ENCODE results near the gene PRR19.
A peak's percentile ranks its signal among the peaks of the same experiment; 100 is the strongest.

PRR19 gene

DNA sequence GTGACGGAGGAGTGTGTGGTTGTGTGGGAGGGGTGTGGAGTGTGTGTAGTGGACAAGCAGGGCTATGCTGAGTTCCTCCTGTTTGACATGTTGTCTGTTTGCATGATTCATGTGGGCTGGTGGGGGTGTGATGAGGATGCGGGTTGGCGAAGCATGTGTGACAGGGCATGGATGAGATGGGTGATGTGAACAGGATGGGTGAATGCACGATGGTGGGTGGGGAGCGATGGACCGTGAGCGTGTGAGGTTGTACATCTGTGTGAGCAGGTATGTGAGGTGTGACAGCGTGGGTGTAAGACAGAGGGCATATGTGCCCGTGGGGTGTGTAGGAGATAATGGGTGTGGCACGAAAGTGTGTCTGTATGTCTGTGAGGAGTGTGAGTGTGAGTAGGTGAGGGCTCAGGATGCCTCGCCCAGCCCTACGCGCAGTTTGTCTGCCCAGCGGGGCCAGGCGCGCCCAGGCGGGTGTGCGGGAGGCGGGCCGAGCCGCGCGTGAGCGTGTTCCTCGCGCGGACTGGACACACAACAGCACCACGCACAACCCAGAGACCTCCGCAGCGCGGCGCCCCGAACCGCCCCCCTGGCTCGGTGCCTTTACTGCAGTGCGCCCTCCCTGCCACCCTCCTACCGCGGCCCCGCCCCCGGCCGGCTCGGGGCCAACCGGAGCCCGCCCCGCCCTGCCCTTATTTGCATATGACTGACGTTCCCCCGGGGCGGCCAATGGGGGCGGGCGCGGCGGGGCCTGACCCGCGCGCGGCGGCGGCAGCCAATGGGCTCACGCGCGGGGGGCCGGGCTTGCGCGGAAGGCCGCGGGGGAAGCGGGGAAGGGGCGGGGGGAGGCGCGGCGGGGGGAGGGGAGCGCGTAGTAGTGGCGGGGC lies 18.5 kb upstream of the PRR19 start:
- DNase-seq (ENCODE audit: low read depth): peak; percentile 85

- peak; percentile 56 for DNase-seq (ENCODE audit: low read depth)
Observed at GRCh38 chr19:42284066-42284501, 17.8 kb upstream of the PRR19 start.

- DNase-seq (ENCODE audit: low read depth): no peak
Observed at GRCh38 chr19:42284591-42285341, 17.2 kb upstream of the PRR19 start.

- DNase-seq (ENCODE audit: low read depth): no peak
Observed at GRCh38 chr19:42285541-42285941, 16.4 kb upstream of the PRR19 start.

DNA sequence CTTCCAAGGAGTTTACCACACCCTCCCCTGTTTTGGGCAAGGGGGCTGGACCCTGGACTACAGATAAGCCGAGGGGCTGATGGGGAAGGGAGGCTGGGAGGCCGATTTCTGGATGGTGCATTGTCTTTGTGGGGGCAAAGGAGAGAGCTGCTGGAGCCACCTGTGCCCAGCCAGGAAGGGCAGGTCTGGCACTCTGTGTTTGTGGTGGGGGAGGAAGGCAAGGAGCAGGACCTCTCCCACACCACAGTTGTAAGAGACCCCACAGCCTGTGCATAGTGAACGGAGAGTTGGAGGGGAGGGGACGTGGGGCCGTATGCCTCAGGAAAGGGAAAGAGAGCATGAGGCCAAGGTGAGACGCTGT lies 16.0 kb upstream of the PRR19 start:
- no peak for DNase-seq (ENCODE audit: low read depth)

- DNase-seq (ENCODE audit: low read depth): no peak
Observed at GRCh38 chr19:42286349-42287016, 15.4 kb upstream of the PRR19 start.

GRCh38 chr19:42287017-42287826 lies 14.7 kb upstream of the PRR19 start:
- DNase-seq (ENCODE audit: low read depth): no peak

DNA sequence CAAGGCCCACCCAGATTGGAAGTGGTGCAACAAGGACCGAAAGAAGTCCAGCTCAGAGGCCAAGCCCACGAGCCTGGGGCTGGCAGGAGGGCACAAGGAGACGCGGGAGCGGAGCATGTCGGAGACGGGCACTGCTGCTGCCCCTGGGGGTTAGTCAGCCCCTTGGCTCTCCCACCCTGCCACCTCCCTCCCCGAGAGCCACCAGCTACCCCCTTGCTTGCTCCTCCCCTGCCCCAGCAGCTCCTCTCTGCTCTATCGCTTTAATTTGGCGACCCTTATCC lies 14.2 kb upstream of the PRR19 start:
- no peak for DNase-seq (ENCODE audit: low read depth)

GRCh38 chr19:42288387-42288786 lies 13.5 kb upstream of the PRR19 start:
- no peak for DNase-seq (ENCODE audit: low read depth)

DNA sequence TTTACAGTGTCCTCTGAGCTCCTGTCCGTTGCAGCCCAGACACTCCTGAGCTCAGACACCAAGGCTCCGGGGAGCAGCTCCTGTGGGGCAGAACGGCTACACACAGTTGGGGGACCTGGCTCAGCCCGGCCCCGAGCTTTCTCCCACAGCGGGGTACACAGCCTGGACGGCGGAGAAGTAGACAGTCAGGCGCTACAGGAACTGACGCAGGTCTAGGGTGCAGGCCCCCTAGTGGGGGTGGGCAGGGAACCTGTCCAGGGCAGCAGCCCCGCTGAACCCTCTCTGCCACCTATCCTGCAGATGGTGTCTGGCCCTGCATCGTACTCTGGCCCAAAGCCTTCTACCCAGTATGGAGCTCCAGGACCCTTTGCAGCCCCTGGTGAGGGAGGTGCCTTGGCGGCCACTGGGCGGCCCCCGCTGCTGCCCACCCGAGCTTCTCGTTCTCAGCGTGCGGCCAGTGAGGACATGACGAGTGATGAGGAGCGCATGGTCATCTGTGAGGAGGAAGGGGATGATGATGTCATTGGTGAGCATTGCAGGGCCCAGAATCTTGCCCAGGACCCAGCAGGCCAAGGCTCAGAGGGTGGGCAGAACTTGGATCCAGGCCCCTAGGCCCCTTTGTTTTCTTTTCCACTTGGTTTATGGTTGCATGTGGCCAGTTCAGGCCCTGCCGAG lies 12.9 kb upstream of the PRR19 start:
- DNase-seq (ENCODE audit: low read depth): no peak

DNA sequence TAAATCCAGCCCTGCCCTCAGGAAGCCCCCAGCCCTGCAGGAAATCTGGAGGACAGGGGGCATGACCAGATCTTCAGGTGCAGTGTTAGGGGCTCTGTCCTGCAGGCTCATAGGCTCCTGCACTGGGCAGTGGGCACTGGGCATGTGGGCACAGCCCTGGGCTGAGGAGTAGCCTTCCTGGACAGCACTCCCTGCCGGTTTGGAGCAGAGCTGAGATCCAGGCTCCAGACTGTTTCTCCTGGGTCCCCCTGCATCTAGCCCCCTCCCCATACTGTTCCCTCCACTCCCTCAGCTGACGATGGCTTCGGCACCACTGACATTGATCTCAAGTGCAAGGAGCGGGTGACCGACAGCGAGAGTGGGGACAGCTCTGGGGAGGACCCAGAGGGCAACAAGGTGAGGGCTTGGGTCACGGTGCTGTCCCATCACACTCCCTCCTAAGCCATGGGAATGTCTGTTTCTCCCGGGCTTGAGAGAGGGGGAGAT lies 12.3 kb upstream of the PRR19 start:
- no peak for DNase-seq (ENCODE audit: low read depth)

DNA sequence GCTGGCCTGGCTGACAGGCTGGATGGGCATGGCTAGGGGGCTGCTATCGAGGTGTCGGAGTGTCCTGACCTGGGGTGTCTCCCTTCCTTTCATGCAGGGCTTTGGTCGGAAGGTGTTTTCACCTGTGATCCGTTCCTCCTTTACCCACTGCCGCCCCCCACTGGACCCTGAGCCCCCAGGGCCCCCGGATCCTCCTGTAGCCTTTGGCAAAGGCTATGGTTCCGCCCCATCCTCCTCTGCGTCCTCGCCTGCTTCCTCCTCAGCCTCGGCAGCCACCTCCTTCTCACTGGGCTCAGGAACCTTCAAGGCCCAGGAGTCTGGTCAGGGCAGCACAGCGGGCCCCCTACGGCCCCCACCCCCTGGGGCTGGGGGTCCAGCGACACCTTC lies 11.8 kb upstream of the PRR19 start:
- no peak for DNase-seq (ENCODE audit: low read depth)

- DNase-seq (ENCODE audit: low read depth): no peak
Observed at GRCh38 chr19:42290523-42291434, 11.2 kb upstream of the PRR19 start.

GRCh38 chr19:42291435-42291810 lies 10.5 kb upstream of the PRR19 start:
- no peak for DNase-seq (ENCODE audit: low read depth)

GRCh38 chr19:42292042-42292960 lies 9.6 kb upstream of the PRR19 start:
- DNase-seq (ENCODE audit: low read depth): no peak

GRCh38 chr19:42292963-42293362 lies 9.0 kb upstream of the PRR19 start:
- no peak for DNase-seq (ENCODE audit: low read depth)

DNA sequence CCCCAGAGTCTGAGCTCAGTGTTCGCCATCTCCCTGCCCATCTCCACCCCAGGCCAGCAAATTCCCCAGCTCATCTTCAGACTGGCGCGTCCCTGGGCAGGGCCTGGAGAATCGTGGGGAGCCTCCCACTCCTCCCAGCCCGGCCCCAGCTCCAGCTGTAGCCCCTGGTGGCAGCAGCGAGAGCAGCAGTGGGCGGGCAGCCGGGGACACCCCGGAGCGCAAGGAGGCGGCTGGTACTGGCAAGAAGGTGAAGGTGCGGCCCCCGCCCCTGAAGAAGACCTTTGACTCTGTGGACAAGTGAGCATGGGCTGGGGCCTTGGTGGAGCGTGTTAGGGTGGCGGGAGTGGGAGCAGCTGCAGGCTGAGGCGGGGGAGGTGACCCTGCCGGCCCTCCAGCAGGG lies 8.4 kb upstream of the PRR19 start:
- no peak for DNase-seq (ENCODE audit: low read depth)

DNA sequence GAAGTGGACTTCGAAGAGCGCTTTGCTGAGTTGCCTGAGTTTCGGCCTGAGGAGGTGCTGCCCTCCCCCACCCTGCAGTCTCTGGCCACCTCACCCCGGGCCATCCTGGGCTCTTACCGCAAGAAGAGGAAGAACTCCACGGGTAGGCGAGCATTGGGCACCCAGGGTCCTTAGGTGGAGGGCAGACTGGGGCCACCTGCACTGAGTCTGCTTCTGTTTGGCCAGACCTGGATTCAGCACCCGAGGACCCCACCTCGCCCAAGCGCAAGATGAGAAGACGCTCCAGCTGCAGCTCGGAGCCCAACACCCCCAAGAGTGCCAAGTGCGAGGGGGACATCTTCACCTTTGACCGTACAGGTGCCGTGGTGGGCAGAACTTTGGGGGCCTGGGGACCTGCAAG lies 8.0 kb upstream of the PRR19 start:
- DNase-seq (ENCODE audit: low read depth): no peak

- DNase-seq (ENCODE audit: low read depth): no peak
Observed at GRCh38 chr19:42294471-42295137, 7.3 kb upstream of the PRR19 start.

All from GM04504 (cell line).